Measurements from ENCODE around the gene NUDT14.

The NUDT14 gene

GRCh38 chr14:105158794-105159193 is 22.3 kb downstream of the NUDT14 start:
- no peak for DNase-seq (ENCODE audit: low read depth)

- DNase-seq (ENCODE audit: low read depth), result no peak
These were observed 23.2 kb downstream of the NUDT14 start for GRCh38 chr14:105157872-105158271.

GRCh38 chr14:105156414-105157375 is 24.4 kb downstream of the NUDT14 start:
- no peak for DNase-seq (ENCODE audit: low read depth)

GRCh38 chr14:105155681-105156413 is 25.3 kb downstream of the NUDT14 start:
- no peak for DNase-seq (ENCODE audit: low read depth)

- no peak for DNase-seq (ENCODE audit: low read depth)
These were observed 26.0 kb downstream of the NUDT14 start for GRCh38 chr14:105155071-105155651.

DNA sequence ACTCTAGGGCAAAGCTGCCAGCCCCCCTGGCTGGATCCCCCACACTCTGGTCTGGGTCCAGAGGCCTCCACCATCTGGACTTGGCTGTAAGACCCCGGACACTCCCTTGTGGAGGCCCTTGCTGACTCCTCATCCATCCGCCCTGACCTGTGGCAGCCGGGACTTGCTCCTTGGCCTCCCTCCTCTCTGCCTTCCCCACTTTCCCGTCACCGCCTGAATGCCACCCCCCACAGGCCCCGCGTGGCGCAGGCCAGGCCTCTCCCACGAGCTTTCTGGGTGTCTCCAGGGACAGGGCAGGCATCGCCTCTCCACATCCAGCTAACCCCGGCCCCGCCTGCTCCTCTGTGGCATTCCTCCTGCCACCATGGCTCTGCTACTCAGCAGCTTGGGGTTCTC is 26.6 kb downstream of the NUDT14 start:
- DNase-seq (ENCODE audit: low read depth), result no peak

GRCh38 chr14:105153739-105154475 is 27.2 kb downstream of the NUDT14 start:
- DNase-seq (ENCODE audit: low read depth), result no peak

DNA sequence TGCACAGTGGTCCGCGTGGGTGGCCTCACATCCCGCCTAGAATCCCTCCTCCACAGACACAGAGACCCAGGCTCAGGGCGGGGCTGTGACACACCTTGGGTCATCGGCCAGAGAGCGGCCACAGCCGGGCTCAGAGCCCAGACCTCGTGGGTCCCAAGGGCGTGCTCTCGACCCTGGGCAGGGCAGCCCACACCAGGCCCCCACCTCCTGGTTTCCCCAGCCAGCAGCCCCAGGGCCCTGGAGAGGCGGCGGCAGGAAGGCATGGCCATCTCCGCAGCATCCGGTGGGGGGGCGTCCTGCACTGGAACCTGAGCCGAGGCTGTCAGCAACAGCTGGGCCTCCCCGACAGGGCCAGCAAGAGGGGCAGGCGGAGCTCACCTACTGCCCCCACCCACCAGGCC is 27.8 kb downstream of the NUDT14 start:
- DNase-seq (ENCODE audit: low read depth), result no peak

GRCh38 chr14:105152794-105153241 is 28.3 kb downstream of the NUDT14 start:
- DNase-seq (ENCODE audit: low read depth), result no peak

GRCh38 chr14:105151838-105152793 is 29.0 kb downstream of the NUDT14 start:
- no peak for DNase-seq (ENCODE audit: low read depth)

GRCh38 chr14:105151084-105151837 is 29.9 kb downstream of the NUDT14 start:
- no peak for DNase-seq (ENCODE audit: low read depth)

- DNase-seq (ENCODE audit: low read depth), result no peak
These were observed 30.6 kb downstream of the NUDT14 start for GRCh38 chr14:105150368-105151083.

GRCh38 chr14:105150026-105150367 is 31.1 kb downstream of the NUDT14 start:
- DNase-seq (ENCODE audit: low read depth), result no peak

GRCh38 chr14:105149146-105149781 is 31.8 kb downstream of the NUDT14 start:
- DNase-seq (ENCODE audit: low read depth), result no peak

GRCh38 chr14:105148604-105149145 is 32.4 kb downstream of the NUDT14 start:
- DNase-seq (ENCODE audit: low read depth), result no peak

DNA sequence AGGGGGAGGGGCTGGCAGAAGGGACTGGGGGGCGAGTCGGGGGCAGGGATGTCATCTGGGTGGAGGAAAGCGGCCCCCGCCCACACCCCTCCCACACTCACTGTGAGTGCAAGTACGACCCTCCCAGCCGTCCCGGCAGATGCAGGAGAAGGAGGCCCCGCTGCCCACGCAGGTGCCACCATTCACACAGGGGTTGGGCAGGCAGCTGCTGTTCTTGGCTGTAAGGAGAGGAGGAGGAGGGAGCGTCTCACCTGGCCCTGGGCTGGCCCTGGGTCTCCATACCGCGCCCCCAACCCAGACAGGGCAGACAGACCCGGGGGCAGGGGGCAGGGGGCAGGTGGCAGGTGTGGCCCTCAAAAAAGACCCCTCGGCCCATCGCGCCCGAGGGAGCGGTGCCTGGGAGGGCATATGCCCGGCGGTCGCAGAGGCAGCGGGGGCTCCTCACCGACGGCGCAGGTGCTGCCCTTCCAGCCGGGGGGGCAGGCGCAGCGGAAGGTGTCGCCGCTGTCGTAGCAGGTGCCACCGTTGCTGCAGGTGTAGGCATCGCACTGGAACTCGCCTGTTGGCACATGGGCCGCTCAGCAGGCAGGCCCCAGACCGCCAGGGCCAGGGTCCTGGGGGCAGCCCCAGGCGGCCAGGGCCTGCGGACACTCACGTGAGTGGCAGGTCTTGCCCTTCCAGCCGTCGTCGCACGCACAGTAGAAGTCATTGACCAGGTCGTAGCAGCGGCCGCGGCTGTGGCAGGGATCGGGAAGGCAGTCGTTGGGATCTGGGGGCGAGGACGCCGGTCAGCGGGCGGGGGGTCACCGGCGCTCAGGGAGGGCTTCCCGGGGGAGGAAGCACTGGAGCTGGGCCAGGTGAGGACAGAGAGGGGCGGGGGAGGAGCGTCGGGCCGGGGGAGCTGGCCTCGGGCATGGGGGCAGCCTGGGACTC is 33.2 kb downstream of the NUDT14 start:
- no peak for DNase-seq (ENCODE audit: low read depth)

DNA sequence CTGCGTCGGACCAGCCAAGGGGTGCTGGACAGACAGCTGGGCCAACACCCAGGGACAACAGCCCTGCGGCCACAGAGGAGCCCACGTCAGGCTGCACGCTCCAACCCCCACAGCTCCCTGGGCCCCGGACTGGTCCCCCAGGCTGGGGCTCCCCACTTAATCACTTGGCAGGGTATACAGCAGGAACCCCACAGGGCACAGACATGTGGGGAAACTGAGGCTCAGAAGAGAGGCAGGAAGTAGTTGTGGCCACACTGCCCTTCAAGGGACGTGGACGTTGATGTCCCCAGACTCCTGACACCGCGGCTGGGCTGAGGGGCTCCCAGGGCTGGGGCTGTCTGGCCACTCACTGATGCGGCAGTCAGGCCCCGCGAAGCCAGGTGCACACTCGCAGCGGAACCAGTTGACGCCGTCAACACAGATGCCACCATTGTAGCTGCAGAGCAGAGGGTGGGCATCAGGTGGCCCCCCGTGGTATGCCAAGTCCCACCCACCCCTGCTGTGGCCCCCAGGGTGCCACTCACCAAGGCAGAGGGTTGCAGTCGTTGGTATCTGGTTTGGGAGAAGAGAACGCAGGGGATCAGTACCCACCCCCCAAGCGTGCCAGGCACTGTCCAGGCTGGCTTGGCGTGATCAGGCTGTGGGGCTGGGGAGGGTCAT is 34.0 kb downstream of the NUDT14 start:
- no peak for DNase-seq (ENCODE audit: low read depth)

Measured in ELR (cell line).